ENCODE data around the gene UBTD1.

UBTD1 gene

GRCh38 chr10:97590082-97590747, 91.5 kb downstream of the UBTD1 start:
- no peak for DNase-seq

DNA sequence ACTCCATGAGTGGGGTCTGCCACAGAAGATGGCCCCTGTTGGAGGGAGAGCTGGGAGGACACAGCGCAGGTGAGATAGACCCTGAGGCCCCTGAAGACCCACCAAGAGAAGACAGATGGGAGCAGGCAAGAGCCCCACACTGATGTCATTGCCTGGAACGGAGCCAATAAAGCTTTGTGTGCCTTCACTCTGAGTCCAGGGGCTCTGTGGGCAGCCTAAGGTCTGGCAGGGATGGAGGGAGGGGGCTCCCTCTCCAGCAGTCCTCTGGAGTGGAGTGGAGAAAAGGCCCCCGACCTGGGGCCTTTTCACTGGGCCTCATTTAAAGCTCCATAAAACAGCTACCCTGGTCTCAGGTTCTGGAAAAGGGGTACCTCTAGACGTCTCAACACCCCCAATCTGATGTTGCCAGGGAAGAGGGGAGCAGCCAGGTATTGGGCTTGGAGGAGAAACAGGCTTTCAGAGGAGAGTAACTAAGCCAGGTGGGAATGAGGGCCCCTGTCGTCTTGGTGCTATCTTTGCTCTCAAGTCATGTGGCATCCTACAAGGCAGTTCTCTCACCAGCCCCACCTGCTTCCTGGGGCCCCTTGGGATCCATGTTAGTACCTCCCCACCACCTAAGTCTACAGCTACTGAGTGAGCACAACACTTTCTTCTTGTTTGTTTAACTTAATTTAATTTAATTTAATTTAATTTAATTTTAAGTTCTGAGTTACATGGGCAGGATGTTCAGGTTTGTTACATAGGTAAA, 92.2 kb downstream of the UBTD1 start:
- peak; percentile 64 for DNase-seq

GRCh38 chr10:97593421-97593820, 94.7 kb downstream of the UBTD1 start:
- DNase-seq: no peak

DNA sequence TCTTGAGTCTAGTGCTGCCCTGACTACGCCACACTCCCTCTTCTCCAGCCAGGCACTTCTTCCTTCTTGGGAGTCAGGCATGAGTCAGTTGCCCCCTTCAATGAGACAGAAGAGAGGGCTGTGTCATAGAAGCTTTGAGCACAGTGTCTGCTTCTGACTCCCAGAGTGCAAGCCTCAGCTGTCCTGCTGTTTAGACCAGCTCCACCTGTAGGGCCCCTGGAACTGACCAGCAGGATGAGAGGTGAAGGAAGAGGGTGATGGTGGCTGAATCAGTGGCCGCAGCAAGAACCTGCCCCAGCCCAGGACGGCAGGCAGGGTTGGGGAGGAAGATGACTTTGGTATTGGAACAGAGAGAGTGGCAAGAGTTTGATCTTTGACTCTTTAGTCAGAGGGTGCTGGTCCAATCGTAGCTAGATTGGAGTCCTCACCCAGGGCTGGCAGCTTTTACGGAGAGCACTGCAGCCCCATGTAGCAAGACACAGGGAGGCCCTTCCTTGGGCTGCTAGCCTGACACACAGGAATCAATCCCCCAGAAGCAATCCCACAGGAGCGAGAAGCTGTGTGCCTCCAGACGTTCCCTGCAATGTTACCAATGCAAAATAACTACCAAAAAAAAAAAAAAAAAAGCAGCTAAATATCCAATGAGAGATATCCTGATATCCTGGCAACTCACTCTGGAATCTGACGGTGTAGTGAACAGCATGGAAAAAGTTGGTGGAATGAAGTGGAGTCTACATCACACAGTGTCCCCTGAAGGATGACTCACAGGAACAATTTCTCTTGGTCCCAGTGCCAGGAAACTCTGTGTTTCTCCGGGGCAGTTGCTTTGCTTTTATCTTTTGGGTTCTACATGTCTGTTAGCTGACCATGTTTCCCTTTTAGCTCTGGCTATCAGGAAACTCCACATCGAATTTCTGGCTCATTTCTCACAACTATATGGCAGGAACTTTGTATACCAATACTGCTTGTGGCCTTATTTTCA, 97.7 kb downstream of the UBTD1 start:
- DNase-seq: no peak

- no peak for DNase-seq
These were observed 99.1 kb downstream of the UBTD1 start for GRCh38 chr10:97597778-97598177.

- DNase-seq: no peak
These were observed 99.9 kb downstream of the UBTD1 start for GRCh38 chr10:97598407-97599271.

GRCh38 chr10:97599272-97599619, 100.5 kb downstream of the UBTD1 start:
- no peak for DNase-seq

- no peak for DNase-seq
These were observed 101.9 kb downstream of the UBTD1 start for GRCh38 chr10:97600616-97601015.

- DNase-seq: no peak
These were observed 102.8 kb downstream of the UBTD1 start for GRCh38 chr10:97601268-97602215.

DNA sequence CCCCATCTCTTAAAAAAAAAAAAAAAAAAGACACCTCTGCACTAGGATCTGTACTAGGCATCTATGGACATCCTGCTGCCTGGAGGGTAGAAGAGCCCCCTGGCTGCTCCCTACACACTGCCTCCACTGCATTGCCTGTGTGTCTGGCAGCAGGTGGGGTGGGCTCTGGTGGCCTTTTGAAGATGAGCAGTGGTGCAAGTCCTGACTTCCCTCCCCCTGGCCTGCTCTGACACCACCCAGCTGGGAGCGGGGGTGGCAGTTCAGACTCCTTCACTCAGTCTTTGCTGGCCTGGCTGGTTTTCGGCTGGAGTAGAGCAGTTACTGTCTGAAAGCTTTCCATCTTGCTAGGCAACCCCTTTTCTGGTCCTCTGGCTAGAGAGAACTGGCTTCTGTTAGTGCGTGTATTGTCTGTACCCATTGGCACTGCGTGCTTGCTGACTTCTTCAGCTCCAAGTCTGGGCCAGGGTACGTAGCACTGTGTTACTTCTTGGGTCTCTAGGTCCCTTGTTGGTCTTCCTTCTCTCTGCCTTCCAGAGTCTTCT, 108.4 kb downstream of the UBTD1 start:
- DNase-seq: no peak

GRCh38 chr10:97608991-97609561, 110.4 kb downstream of the UBTD1 start:
- DNase-seq: no peak

DNA sequence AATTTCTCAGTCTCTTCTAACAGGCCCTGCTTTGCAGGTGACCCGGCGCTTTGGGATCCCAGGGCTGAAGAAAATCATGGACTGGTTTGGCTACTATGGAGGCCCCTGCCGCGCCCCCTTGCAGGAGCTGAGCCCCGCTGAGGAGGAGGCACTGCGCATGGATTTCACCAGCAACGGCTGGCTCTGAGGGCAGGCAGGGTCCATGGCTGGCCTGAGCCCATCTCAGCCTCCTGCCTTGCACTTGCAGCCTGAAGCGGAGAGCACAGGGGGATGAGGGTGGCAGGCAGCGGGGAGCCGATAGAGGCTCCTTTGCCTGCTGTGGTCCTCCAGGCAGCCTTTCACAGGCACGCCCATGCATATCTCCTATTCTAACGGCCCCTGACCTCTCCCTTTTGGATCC, 112.7 kb downstream of the UBTD1 start:
- no peak for DNase-seq

GRCh38 chr10:97612386-97612785, 113.7 kb downstream of the UBTD1 start:
- peak; percentile 27 for DNase-seq

DNA sequence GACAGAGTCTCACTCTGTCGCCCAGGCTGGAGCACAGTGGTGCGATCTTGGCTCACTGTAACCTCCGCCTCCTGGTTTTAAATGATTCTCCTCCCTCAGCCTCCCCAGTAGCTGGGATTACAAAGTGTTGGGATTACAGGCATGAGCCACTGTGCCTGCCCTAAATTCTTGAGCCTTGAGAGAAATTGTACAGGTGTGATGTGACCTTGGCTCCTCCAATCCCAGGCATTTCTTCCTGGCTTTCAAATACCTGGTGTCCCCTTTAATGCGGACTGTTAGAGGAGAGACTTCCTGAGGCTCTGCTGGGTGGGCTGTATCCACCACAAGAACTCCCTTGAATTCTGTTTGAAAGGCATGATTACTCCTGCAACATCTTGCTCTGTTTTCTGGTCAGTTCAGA, 119.6 kb downstream of the UBTD1 start:
- no peak for DNase-seq

- DNase-seq: no peak
These were observed 120.0 kb downstream of the UBTD1 start for GRCh38 chr10:97618733-97619132.
